ENCODE results near the gene MMP21.

GRCh38 chr10:125797994-125798662, 22.5 kb upstream of the MMP21 start:
- TF ChIP-seq CTCF (IDR thresholded peaks at IDR 0.05) (no peak), POLR2A (IDR thresholded peaks at IDR 0.05) (no peak)
